ENCODE measurements around the gene BACE2.

GRCh38 chr21:41277846-41278245 lies 109.9 kb downstream of the BACE2 start:
- TF ChIP-seq HNRNPUL1 (IDR thresholded peaks at IDR 0.05; ENCODE audit: low read depth, low read length) (no peak), SPEN (CRISPR knock-in tag; IDR thresholded peaks at IDR 0.05; ENCODE audit: low read depth) (no peak), ZNF709 (CRISPR knock-in tag; IDR thresholded peaks at IDR 0.05) (no peak), ZNF274 (CRISPR knock-in tag; IDR thresholded peaks at IDR 0.05) (no peak), ATF7 (IDR thresholded peaks at IDR 0.05) (no peak), ATF7 (CRISPR knock-in tag; IDR thresholded peaks at IDR 0.05) (no peak), NBN (conservative IDR thresholded peaks at IDR 0.05) (no peak), ARHGAP35 (CRISPR knock-in tag; IDR thresholded peaks at IDR 0.05; ENCODE audit: borderline replicate concordance) (no peak)
